ENCODE data around the gene MNAT1. TPM values are rescaled to one million over a fixed set of nuclear protein-coding genes. Genes with fewer than 3 reads are reported as not detected.

MNAT1 gene
- total RNA-seq, 4 donors from 2014 or later, result 4.2 to 30.3 (median 17.8) TPM

GRCh38 chr14:60744566-60744965, 10.0 kb downstream of the MNAT1 start:
- no peaks in the 10 kb centered on the region for H3K36me3 ChIP-seq
- no peaks in the 10 kb centered on the region for H3K4me1 ChIP-seq
- no peak overlapping the region for H3K4me3 ChIP-seq
- H3K27ac ChIP-seq, result no peak overlapping the region
- intact Hi-C loops (cut with DNase I; ENCODE audit: low total_unique reads), result no loop called here
- in situ Hi-C loops (cut with MboI; ENCODE audit: low pct_ligation_motif_present in 1 of 4, low pct_unique_long_range_greater_than_20kb in 1 of 4, low sequenced_read_pairs in 3 of 4), result no loop called here
- H3K9me3 ChIP-seq, result no peaks in the 10 kb centered on the region
- no peaks in the 10 kb centered on the region for H3K27me3 ChIP-seq
- no peak for TF ChIP-seq POLR2A (IDR thresholded peaks at IDR 0.05)
- TF ChIP-seq POLR2AphosphoS5 (IDR thresholded peaks at IDR 0.05), result no peak
- TF ChIP-seq CTCF (IDR thresholded peaks at IDR 0.05), result no peak
- TF ChIP-seq EP300 (IDR thresholded peaks at IDR 0.05; ENCODE audit: low read depth), result no peak
- DNase-seq, result no peak

- intact Hi-C loops (cut with DNase I; ENCODE audit: low total_unique reads), result no loop called here
- Histone ChIP-seq H3K9me3 (no peaks in the 10 kb centered on the region), H3K4me1 (peaks cover 0 to 7% (median 0%) of the 10 kb centered on the region in 4 donors), H3K36me3 (no peaks in the 10 kb centered on the region), H3K27me3 (no peaks in the 10 kb centered on the region), H3K4me3 (no peak overlapping the region), H3K27ac (no peak overlapping the region)
- no peak for TF ChIP-seq POLR2AphosphoS5 (IDR thresholded peaks at IDR 0.05)
- no peak for TF ChIP-seq EP300 (IDR thresholded peaks at IDR 0.05; ENCODE audit: low read depth)
- TF ChIP-seq CTCF (IDR thresholded peaks at IDR 0.05), result no peak
- no peak for TF ChIP-seq POLR2A (IDR thresholded peaks at IDR 0.05)
- in situ Hi-C loops (cut with MboI; ENCODE audit: low pct_ligation_motif_present in 1 of 4, low pct_unique_long_range_greater_than_20kb in 1 of 4, low sequenced_read_pairs in 3 of 4), result no loop called here
- 68 to 78% methylated on average over 4 to 7 of the region's 7 CpGs for WGBS, 2 donors (ENCODE audit: low coverage in 1 of 2)
- DNase-seq, result peak; percentile 8
These were observed 18.9 kb downstream of the MNAT1 start for GRCh38 chr14:60753264-60754119.

- in situ Hi-C loops (cut with MboI; ENCODE audit: low pct_ligation_motif_present in 1 of 4, low pct_unique_long_range_greater_than_20kb in 1 of 4, low sequenced_read_pairs in 3 of 4), result no loop called here
- no peaks in the 10 kb centered on the region for H3K36me3 ChIP-seq
- H3K27ac ChIP-seq, result no peak overlapping the region
- no peak for TF ChIP-seq POLR2A (IDR thresholded peaks at IDR 0.05)
- no peak for TF ChIP-seq EP300 (IDR thresholded peaks at IDR 0.05; ENCODE audit: low read depth)
- TF ChIP-seq POLR2AphosphoS5 (IDR thresholded peaks at IDR 0.05), result no peak
- no peak for TF ChIP-seq CTCF (IDR thresholded peaks at IDR 0.05)
- WGBS, 2 donors (ENCODE audit: low coverage in 1 of 2), result 61 to 70% methylated on average over 1 of the region's 1 CpG
- H3K9me3 ChIP-seq, result no peaks in the 10 kb centered on the region
- H3K4me1 ChIP-seq, result peaks cover 0 to 21% (median 0%) of the 10 kb centered on the region in 4 donors
- no peak overlapping the region for H3K4me3 ChIP-seq
- no peaks in the 10 kb centered on the region for H3K27me3 ChIP-seq
- no peak for DNase-seq
- intact Hi-C loops (cut with DNase I; ENCODE audit: low total_unique reads), result no loop called here
These were observed 22.3 kb downstream of the MNAT1 start for GRCh38 chr14:60756847-60757246.

- in situ Hi-C loops (cut with MboI; ENCODE audit: low pct_ligation_motif_present in 1 of 4, low pct_unique_long_range_greater_than_20kb in 1 of 4, low sequenced_read_pairs in 3 of 4), result no loop called here
- no peak for DNase-seq
- H3K27ac ChIP-seq, result no peak overlapping the region
- WGBS, 2 donors (ENCODE audit: low coverage in 1 of 2), result 80 to 82% methylated on average over 1 of the region's 1 CpG
- TF ChIP-seq POLR2AphosphoS5 (IDR thresholded peaks at IDR 0.05) (no peak), POLR2A (IDR thresholded peaks at IDR 0.05) (no peak), CTCF (IDR thresholded peaks at IDR 0.05) (no peak)
- peaks cover 0 to 21% (median 0%) of the 10 kb centered on the region in 4 donors for H3K4me1 ChIP-seq
- H3K27me3 ChIP-seq, result no peaks in the 10 kb centered on the region
- no peaks in the 10 kb centered on the region for H3K36me3 ChIP-seq
- no peaks in the 10 kb centered on the region for H3K9me3 ChIP-seq
- intact Hi-C loops (cut with DNase I; ENCODE audit: low total_unique reads), result no loop called here
- no peak overlapping the region for H3K4me3 ChIP-seq
These were observed 23.0 kb downstream of the MNAT1 start for GRCh38 chr14:60757567-60758002.

All from transverse colon (tissue), 4 donors.